Neural cell (in vitro differentiated cells): ENCODE measurements around the gene SPATS2L. TPM values are rescaled to one million over a fixed set of nuclear protein-coding genes. Genes with fewer than 3 reads are reported as not detected.

Experiments
- H2AFZ ChIP-seq: fragments of 200-600, 300-800 bp; sonication (generic), shearing (Covaris generic); 2 replicates; pipeline ENCODE4 v1.6.0; 2014; ENCODE audit warnings: low read depth, mild to moderate bottlenecking, antibody characterized with exemption, low read length, moderate library complexity
- H3F3A ChIP-seq: fragments of 200-600 bp; shearing (Covaris generic); 2 replicates; pipeline ENCODE4 v1.6.1; 2016; ENCODE audit warnings: mild to moderate bottlenecking, moderate library complexity, mixed read lengths, antibody characterized with exemption, low read length; ENCODE audit not compliant: insufficient read depth, poor library complexity, severe bottlenecking
- H3K27ac ChIP-seq: fragments of 200-600, 300-800 bp; sonication (generic), shearing (Covaris generic); 2 replicates; pipeline ENCODE4 v1.5.1; 2014; ENCODE audit warnings: mild to moderate bottlenecking, low read length, moderate library complexity
- H3K27me3 ChIP-seq: fragments of 300-800, 200-600 bp; sonication (generic), shearing (Covaris generic); 2 replicates; pipeline ENCODE4 v1.6.0; 2014; ENCODE audit warnings: mild to moderate bottlenecking, low read depth, low read length, moderate library complexity; ENCODE audit not compliant: insufficient read depth
- H3K36me3 ChIP-seq: fragments of 300-800, 200-600 bp; sonication (generic), shearing (Covaris generic); 2 replicates; pipeline ENCODE4 v1.5.1; 2014; ENCODE audit warnings: mild to moderate bottlenecking, antibody characterized with exemption, low read length, moderate library complexity; ENCODE audit not compliant: insufficient read depth
- H3K4me2 ChIP-seq: fragments of 300-800, 200-600 bp; sonication (generic), shearing (Covaris generic); 2 replicates; pipeline ENCODE4 v1.6.0; 2014; ENCODE audit warnings: mild to moderate bottlenecking, low read length
- H3K4me3 ChIP-seq: fragments of 300-800, 200-600 bp; sonication (generic), shearing (Covaris generic); 2 replicates; pipeline ENCODE4 v1.5.1; 2014; ENCODE audit warnings: mild to moderate bottlenecking, low read length, moderate library complexity
- H3K79me2 ChIP-seq: fragments of 200-600 bp; shearing (Covaris generic); replicated peaks from 2 replicates; pipeline ENCODE4 v1.6.0; 2014; ENCODE audit warnings: mild to moderate bottlenecking, low read length, moderate library complexity; ENCODE audit not compliant: insufficient read depth
- H3K9ac ChIP-seq: fragments of 300-800, 200-600 bp; sonication (generic), shearing (Covaris generic); 2 replicates; pipeline ENCODE4 v1.6.1; 2016; ENCODE audit warnings: mild to moderate bottlenecking, low read length, mixed read lengths
- H3K9me2 ChIP-seq: fragments of 200-600 bp; shearing (Covaris generic); 2 replicates; pipeline ENCODE4 v1.6.1; 2016; ENCODE audit warnings: mild to moderate bottlenecking, low read length, mixed read lengths; ENCODE audit not compliant: insufficient read depth
- H3K9me3 ChIP-seq: fragments of 200-600, 300-800 bp; sonication (generic), shearing (Covaris generic); 2 replicates; pipeline ENCODE4 v1.6.1; 2016; ENCODE audit warnings: mild to moderate bottlenecking, mixed run types, low read length, moderate library complexity, mixed read lengths
- H4K20me1 ChIP-seq: fragments of 200-600 bp; shearing (Covaris generic); 2 replicates; pipeline ENCODE4 v1.6.1; 2016; ENCODE audit warnings: mild to moderate bottlenecking, mixed run types; ENCODE audit not compliant: insufficient read depth
- CTCF ChIP-seq: fragments of 450-650 bp; IDR thresholded peaks from 2 replicates; pipeline ENCODE4 v1.5.1; 2014; ENCODE audit warnings: antibody characterized with exemption, mild to moderate bottlenecking, moderate library complexity; ENCODE audit not compliant: poor library complexity, severe bottlenecking
- EP300 ChIP-seq: fragments of 450-650 bp; conservative IDR thresholded peaks from 2 replicates; pipeline ENCODE4 v1.6.1; 2014; ENCODE audit warnings: antibody characterized with exemption, mild to moderate bottlenecking, moderate library complexity; ENCODE audit not compliant: poor library complexity, severe bottlenecking
- EZH2 ChIP-seq: fragments of 200-600, 300-800 bp; shearing (Covaris generic), sonication (generic); IDR thresholded peaks from 2 replicates; pipeline ENCODE4 v1.6.1; 2014; ENCODE audit warnings: antibody characterized with exemption, low read length, borderline replicate concordance, mild to moderate bottlenecking; ENCODE audit not compliant: insufficient read depth, poor library complexity, severe bottlenecking
- MXI1 ChIP-seq: fragments of 450-650 bp; conservative IDR thresholded peaks from 2 replicates; pipeline ENCODE4 v1.6.1; 2014; ENCODE audit warnings: antibody characterized with exemption, mild to moderate bottlenecking; ENCODE audit not compliant: poor library complexity, severe bottlenecking
- POLR2AphosphoS5 ChIP-seq: IDR thresholded peaks from 2 replicates; pipeline ENCODE4 v1.6.1; 2012
- RAD21 ChIP-seq: fragments of 450-650 bp; conservative IDR thresholded peaks from 2 replicates; pipeline ENCODE4 v1.6.1; 2014; ENCODE audit warnings: antibody characterized with exemption, mild to moderate bottlenecking, moderate library complexity
- REST ChIP-seq: IDR thresholded peaks from 2 replicates; pipeline ENCODE4 v1.6.1; 2012; ENCODE audit warnings: borderline replicate concordance
- SMC3 ChIP-seq: fragments of 450-650 bp; conservative IDR thresholded peaks from 2 replicates; pipeline ENCODE4 v1.6.1; 2014; ENCODE audit warnings: antibody characterized with exemption, mild to moderate bottlenecking, moderate library complexity; ENCODE audit not compliant: poor library complexity
- TAF1 ChIP-seq: IDR thresholded peaks from 2 replicates; pipeline ENCODE4 v1.6.1; 2012; ENCODE audit warnings: low read depth
- polyA plus RNA-seq: library from polyadenylated mRNA; depleted of rRNA; stranded (reverse); fragments of >200 nt; gene quantifications from 2 replicates; pipeline ENCODE4 v1.2.3, GENCODE V29; 2014

The SPATS2L gene
- polyA plus RNA-seq, 1 donor from 2014 or later, result 8.5 TPM

GRCh38 chr2:200274116-200275075 lies 32.1 kb upstream of the SPATS2L start (continued):
- no peak for TF ChIP-seq REST

- H3K27ac ChIP-seq, result no peak overlapping the region
- TF ChIP-seq SMC3 (no peak), REST (no peak), EP300 (no peak), RAD21 (no peak), MXI1 (no peak), POLR2AphosphoS5 (no peak), CTCF (no peak), TAF1 (no peak), EZH2 (no peak)
These were observed 31.0 kb upstream of the SPATS2L start for GRCh38 chr2:200275295-200276013.

More at GRCh38 chr2:200275295-200276013, 31.0 kb upstream of the SPATS2L start:
- no peaks in the 10 kb centered on the region for H3K36me3 ChIP-seq
- H3K9me2 ChIP-seq, result no peaks in the 10 kb centered on the region
- H4K20me1 ChIP-seq, result no peaks in the 10 kb centered on the region
- H3K9me3 ChIP-seq, result no peaks in the 10 kb centered on the region
- no peaks in the 10 kb centered on the region for H3K79me2 ChIP-seq
- H3K9ac ChIP-seq, result no peak overlapping the region
- no peak overlapping the region for H3K4me3 ChIP-seq
- no peaks in the 10 kb centered on the region for H3F3A ChIP-seq
- no peaks in the 10 kb centered on the region for H3K27me3 ChIP-seq
- no peak overlapping the region for H2AFZ ChIP-seq
- no peak overlapping the region for H3K4me2 ChIP-seq
